H9 (cell line): ENCODE results near the gene TMF1. TPM values are rescaled to one million over a fixed set of nuclear protein-coding genes. Genes with fewer than 3 reads are reported as not detected.

ENCODE experiments used
- DNase-seq: peaks from one replicate; pipeline ENCODE4 v3.0.0-alpha.2; 2017
- H2AFZ ChIP-seq: one replicate; pipeline ENCODE4 v1.6.1; 2013; ENCODE audit warnings: mild to moderate bottlenecking, low read length, control low read depth, moderate library complexity
- H2AK5ac ChIP-seq: 2 replicates; pipeline ENCODE4 v1.6.1; 2013; ENCODE audit warnings: low read length, control low read depth, mixed read lengths; ENCODE audit not compliant: insufficient read length
- H2BK120ac ChIP-seq: one replicate; pipeline ENCODE4 v1.6.1; 2013; ENCODE audit warnings: low read depth, mild to moderate bottlenecking, low read length, control low read depth, inconsistent platforms; ENCODE audit not compliant: poor library complexity, severe bottlenecking
- H2BK12ac ChIP-seq: 2 replicates; pipeline ENCODE4 v1.6.1; 2013; ENCODE audit warnings: low read length, control low read depth, mixed read lengths, low read depth; ENCODE audit not compliant: insufficient read length
- H2BK15ac ChIP-seq: 2 replicates; pipeline ENCODE4 v1.6.1; 2013; ENCODE audit warnings: low read depth, low read length, control low read depth
- H2BK20ac ChIP-seq: one replicate; pipeline ENCODE4 v1.6.1; 2013; ENCODE audit warnings: low read depth, mild to moderate bottlenecking, low read length, control low read depth, inconsistent platforms; ENCODE audit not compliant: poor library complexity, severe bottlenecking
- H2BK5ac ChIP-seq: 2 replicates; pipeline ENCODE4 v1.6.1; 2013; ENCODE audit warnings: low read length, control low read depth, mixed read lengths; ENCODE audit not compliant: insufficient read length
- H3K14ac ChIP-seq: 2 replicates; pipeline ENCODE4 v1.6.1; 2013; ENCODE audit warnings: low read length, control low read depth; ENCODE audit not compliant: insufficient read depth
- H3K18ac ChIP-seq: 2 replicates; pipeline ENCODE4 v1.6.1; 2013; ENCODE audit warnings: low read depth, mild to moderate bottlenecking, mixed read lengths, low read length, control low read depth; ENCODE audit not compliant: insufficient read length
- H3K23ac ChIP-seq: 2 replicates; pipeline ENCODE4 v1.6.1; 2013; ENCODE audit warnings: low read length, control low read depth, mixed read lengths, low read depth; ENCODE audit not compliant: insufficient read length
- H3K23me2 ChIP-seq: 2 replicates; pipeline ENCODE4 v1.6.1; 2013; ENCODE audit warnings: low read depth, mild to moderate bottlenecking, mixed read lengths, low read length, control low read depth; ENCODE audit not compliant: insufficient read length, poor library complexity, severe bottlenecking
- H3K27ac ChIP-seq: 2 replicates; pipeline ENCODE4 v1.5.1; 2013; ENCODE audit warnings: low read length, control low read depth, mixed read lengths, low read depth; ENCODE audit not compliant: insufficient read length
- H3K27me3 ChIP-seq: 2 replicates; pipeline ENCODE4 v1.6.1; 2013; ENCODE audit warnings: low read length, control low read depth, inconsistent platforms; ENCODE audit not compliant: insufficient read depth
- H3K4ac ChIP-seq: 2 replicates; pipeline ENCODE4 v1.6.1; 2013; ENCODE audit warnings: low read depth, mild to moderate bottlenecking, control low read depth, inconsistent platforms, low read length, moderate library complexity
- H3K4me1 ChIP-seq: 2 replicates; pipeline ENCODE4 v1.6.1; 2013; ENCODE audit warnings: low read length, control low read depth, inconsistent platforms; ENCODE audit not compliant: insufficient read depth
- H3K4me2 ChIP-seq: 2 replicates; pipeline ENCODE4 v1.6.1; 2013; ENCODE audit warnings: low read length, control low read depth, mixed read lengths; ENCODE audit not compliant: insufficient read length, insufficient read depth
- H3K56ac ChIP-seq: 2 replicates; pipeline ENCODE4 v1.6.1; 2013; ENCODE audit warnings: low read depth, mild to moderate bottlenecking, mixed read lengths, low read length, control low read depth; ENCODE audit not compliant: insufficient read length
- H3K79me1 ChIP-seq: 2 replicates; pipeline ENCODE4 v1.6.1; 2013; ENCODE audit warnings: low read depth, mild to moderate bottlenecking, moderate library complexity, low read length, control low read depth, inconsistent platforms; ENCODE audit not compliant: insufficient read depth, poor library complexity, severe bottlenecking
- H3K79me2 ChIP-seq: 2 replicates; pipeline ENCODE4 v1.6.1; 2013; ENCODE audit warnings: low read length, control low read depth, inconsistent platforms; ENCODE audit not compliant: insufficient read depth
- H3K9ac ChIP-seq: 2 replicates; pipeline ENCODE4 v1.6.1; 2013; ENCODE audit warnings: low read length, control low read depth, mixed read lengths; ENCODE audit not compliant: insufficient read length; ENCODE audit errors: extremely low read depth
- H3K9me3 ChIP-seq: one replicate; pipeline ENCODE4 v1.6.1; 2013; ENCODE audit warnings: low read depth, low read length, inconsistent platforms; ENCODE audit not compliant: control insufficient read depth
- H3T11ph ChIP-seq: one replicate; pipeline ENCODE4 v1.6.1; 2013; ENCODE audit warnings: mild to moderate bottlenecking, low read length, control low read depth, inconsistent platforms
- H4K20me1 ChIP-seq: one replicate; pipeline ENCODE4 v1.6.1; 2013; ENCODE audit not compliant: control insufficient read depth, insufficient read length, insufficient read depth
- H4K5ac ChIP-seq: 2 replicates; pipeline ENCODE4 v1.6.1; 2013; ENCODE audit warnings: low read depth, mild to moderate bottlenecking, mixed read lengths, low read length, control low read depth; ENCODE audit not compliant: insufficient read length
- H4K8ac ChIP-seq: replicated peaks from 2 replicates; pipeline ENCODE4 v1.6.1; 2013; ENCODE audit warnings: low read length, control low read depth, mixed read lengths, low read depth; ENCODE audit not compliant: insufficient read length
- H4K91ac ChIP-seq: 2 replicates; pipeline ENCODE4 v1.6.1; 2013; ENCODE audit warnings: low read depth, mild to moderate bottlenecking, moderate library complexity, mixed read lengths, low read length, control low read depth; ENCODE audit not compliant: insufficient read length
- H3K27ac Mint-ChIP-seq, 3 experiments: 2 replicates in 2 of 3; 3 replicates in 1 of 3; pipeline ENCODE4 v1.8.0; 2020 to 2021; ENCODE audit warnings: mixed read lengths in 3 of 3, mild to moderate bottlenecking in 1 of 3, moderate library complexity in 1 of 3
- H3K27me3 Mint-ChIP-seq: 2 replicates; pipeline ENCODE4 v1.8.0; 2021; ENCODE audit warnings: low read depth, mild to moderate bottlenecking, moderate library complexity, mixed read lengths
- H3K36me3 Mint-ChIP-seq, 3 experiments: 2 replicates in 2 of 3; 3 replicates in 1 of 3; pipeline ENCODE4 v1.8.0; 2020 to 2021; ENCODE audit warnings: low read depth in 3 of 3, mixed read lengths in 3 of 3; ENCODE audit not compliant: insufficient read depth in 1 of 3
- H3K4me1 Mint-ChIP-seq, 2 experiments: 2 replicates each; pipeline ENCODE4 v1.8.0; 2020; ENCODE audit warnings: mixed read lengths in 2 of 2
- H3K4me3 Mint-ChIP-seq, 2 experiments: 2 replicates in 1 of 2; 3 replicates in 1 of 2; pipeline ENCODE4 v1.8.0; 2020 to 2021; ENCODE audit warnings: mild to moderate bottlenecking in 2 of 2, mixed read lengths in 2 of 2, moderate library complexity in 1 of 2
- H3K9me3 Mint-ChIP-seq, 2 experiments: 2 replicates in 1 of 2; 3 replicates in 1 of 2; pipeline ENCODE4 v1.8.0; 2020; ENCODE audit warnings: mild to moderate bottlenecking in 2 of 2, mixed read lengths in 2 of 2, moderate library complexity in 1 of 2
- WGBS: extraction: QIAGEN DNeasy Blood & Tissue Kit; methylation state at CpG from one replicate; pipeline ENCODE4 v1.1.7; 2013; ENCODE audit warnings: missing lambda C conversion rate, low lambda C conversion rate, mixed read lengths; ENCODE audit not compliant: insufficient read length; ENCODE audit errors: extremely low coverage; 5-methylcytosine and 5-hydroxymethylcytosine counted together
- long read RNA-seq: library from polyadenylated mRNA; unstranded; transcript quantifications from one replicate; pipeline ENCODE4 v2.0.0, GENCODE V29; 2020
- total RNA-seq: library from RNA; stranded (reverse); gene quantifications from 2 replicates; pipeline ENCODE4 v1.2.1, GENCODE V29; 2021
- TF ChIP-seq, protein P1 (sequence below): fragments of 200-600 bp; sonication (generic); conservative IDR thresholded peaks from 3 replicates; pipeline ENCODE4 v1.8.0; 2021; ENCODE audit warnings: antibody characterized with exemption, mild to moderate bottlenecking

Gene TMF1, protein sequence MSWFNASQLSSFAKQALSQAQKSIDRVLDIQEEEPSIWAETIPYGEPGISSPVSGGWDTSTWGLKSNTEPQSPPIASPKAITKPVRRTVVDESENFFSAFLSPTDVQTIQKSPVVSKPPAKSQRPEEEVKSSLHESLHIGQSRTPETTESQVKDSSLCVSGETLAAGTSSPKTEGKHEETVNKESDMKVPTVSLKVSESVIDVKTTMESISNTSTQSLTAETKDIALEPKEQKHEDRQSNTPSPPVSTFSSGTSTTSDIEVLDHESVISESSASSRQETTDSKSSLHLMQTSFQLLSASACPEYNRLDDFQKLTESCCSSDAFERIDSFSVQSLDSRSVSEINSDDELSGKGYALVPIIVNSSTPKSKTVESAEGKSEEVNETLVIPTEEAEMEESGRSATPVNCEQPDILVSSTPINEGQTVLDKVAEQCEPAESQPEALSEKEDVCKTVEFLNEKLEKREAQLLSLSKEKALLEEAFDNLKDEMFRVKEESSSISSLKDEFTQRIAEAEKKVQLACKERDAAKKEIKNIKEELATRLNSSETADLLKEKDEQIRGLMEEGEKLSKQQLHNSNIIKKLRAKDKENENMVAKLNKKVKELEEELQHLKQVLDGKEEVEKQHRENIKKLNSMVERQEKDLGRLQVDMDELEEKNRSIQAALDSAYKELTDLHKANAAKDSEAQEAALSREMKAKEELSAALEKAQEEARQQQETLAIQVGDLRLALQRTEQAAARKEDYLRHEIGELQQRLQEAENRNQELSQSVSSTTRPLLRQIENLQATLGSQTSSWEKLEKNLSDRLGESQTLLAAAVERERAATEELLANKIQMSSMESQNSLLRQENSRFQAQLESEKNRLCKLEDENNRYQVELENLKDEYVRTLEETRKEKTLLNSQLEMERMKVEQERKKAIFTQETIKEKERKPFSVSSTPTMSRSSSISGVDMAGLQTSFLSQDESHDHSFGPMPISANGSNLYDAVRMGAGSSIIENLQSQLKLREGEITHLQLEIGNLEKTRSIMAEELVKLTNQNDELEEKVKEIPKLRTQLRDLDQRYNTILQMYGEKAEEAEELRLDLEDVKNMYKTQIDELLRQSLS
- total RNA-seq: 17.8 and 21.9 TPM in 2 replicates
- long read RNA-seq, full-length matches to known transcripts: 4 of 231 reads
- long read RNA-seq, partial matches to known transcripts: 217 of 231 reads
- long read RNA-seq, other reads (novel, unspliced or antisense): 10 of 231 reads

DNA sequence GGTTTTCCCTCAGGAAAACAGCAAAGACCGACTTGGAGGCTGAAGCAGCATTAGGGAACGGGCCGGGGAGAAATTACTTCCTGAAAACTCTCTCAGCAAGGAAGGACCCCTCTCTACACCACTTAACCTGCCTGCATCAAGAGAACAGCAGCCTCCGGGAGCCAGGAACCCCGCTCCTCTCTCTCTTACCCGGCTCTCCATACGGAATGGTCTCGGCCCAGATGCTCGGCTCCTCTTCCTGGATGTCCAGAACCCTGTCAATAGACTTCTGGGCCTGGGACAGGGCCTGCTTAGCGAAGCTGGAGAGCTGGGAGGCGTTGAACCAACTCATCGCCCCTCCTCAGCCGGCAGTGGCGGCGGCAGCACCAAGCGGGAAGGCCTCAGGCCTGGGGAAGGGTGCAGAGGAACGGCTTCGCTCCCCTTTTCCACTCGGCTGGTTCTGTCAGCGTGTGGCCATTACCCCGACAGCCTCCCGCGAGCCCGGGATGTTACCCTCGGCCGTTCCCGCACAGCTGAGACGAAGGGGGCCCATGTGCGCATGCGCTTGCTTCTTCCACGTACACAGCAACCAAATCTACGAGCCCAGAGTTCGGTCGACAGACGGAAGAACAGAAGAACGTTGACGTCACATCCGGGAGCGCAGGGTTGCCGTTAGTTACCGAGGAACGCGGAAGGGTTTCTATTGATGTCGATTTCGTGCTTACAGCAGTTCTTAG lies at the start of gene TMF1:
TMF1 (minus strand) TSS at position 578 of the 716 bp plus-strand sequence; CDS start at position 331, 247 bp downstream.
- Histone ChIP-seq H3K14ac (peak within 1 kb of the TSS; percentile 74; the same call in 1 of the 2 replicates), H4K5ac (no peak within 1 kb of the TSS), H2AFZ (peak within 1 kb of the TSS; percentile 26), H2BK15ac (no peak within 1 kb of the TSS), H2BK120ac (peak within 1 kb of the TSS; percentile 23), H3K4me2 (peak within 1 kb of the TSS; percentile 95), H3K23me2 (peaks cover 4% of the 10 kb centered on the region), H2BK12ac (no peak within 1 kb of the TSS), H3K56ac (no peak within 1 kb of the TSS), H3K4ac (no peak within 1 kb of the TSS), H4K8ac (no peak within 1 kb of the TSS), H3K79me1 (peaks cover 4% of the 10 kb centered on the region), H3K79me2 (peaks cover 5% of the 10 kb centered on the region; the same call in 1 of the 2 replicates), H3T11ph (no peak within 1 kb of the TSS), H3K27me3 (no peaks in the 10 kb centered on the region), H3K18ac (peak within 1 kb of the TSS; percentile 84), H3K9ac (peak within 1 kb of the TSS; percentile 90), H3K23ac (no peak within 1 kb of the TSS), H4K91ac (no peak within 1 kb of the TSS), H3K27ac (peak within 1 kb of the TSS; percentile 9), H4K20me1 (no peaks in the 10 kb centered on the region), H3K4me1 (peaks cover 4% of the 10 kb centered on the region; the same call in 1 of the 2 replicates), H3K9me3 (no peaks in the 10 kb centered on the region), H2BK5ac (no peak within 1 kb of the TSS), H2BK20ac (no peak within 1 kb of the TSS), H2AK5ac (no peak within 1 kb of the TSS)
- TF ChIP-seq, protein P1, sequence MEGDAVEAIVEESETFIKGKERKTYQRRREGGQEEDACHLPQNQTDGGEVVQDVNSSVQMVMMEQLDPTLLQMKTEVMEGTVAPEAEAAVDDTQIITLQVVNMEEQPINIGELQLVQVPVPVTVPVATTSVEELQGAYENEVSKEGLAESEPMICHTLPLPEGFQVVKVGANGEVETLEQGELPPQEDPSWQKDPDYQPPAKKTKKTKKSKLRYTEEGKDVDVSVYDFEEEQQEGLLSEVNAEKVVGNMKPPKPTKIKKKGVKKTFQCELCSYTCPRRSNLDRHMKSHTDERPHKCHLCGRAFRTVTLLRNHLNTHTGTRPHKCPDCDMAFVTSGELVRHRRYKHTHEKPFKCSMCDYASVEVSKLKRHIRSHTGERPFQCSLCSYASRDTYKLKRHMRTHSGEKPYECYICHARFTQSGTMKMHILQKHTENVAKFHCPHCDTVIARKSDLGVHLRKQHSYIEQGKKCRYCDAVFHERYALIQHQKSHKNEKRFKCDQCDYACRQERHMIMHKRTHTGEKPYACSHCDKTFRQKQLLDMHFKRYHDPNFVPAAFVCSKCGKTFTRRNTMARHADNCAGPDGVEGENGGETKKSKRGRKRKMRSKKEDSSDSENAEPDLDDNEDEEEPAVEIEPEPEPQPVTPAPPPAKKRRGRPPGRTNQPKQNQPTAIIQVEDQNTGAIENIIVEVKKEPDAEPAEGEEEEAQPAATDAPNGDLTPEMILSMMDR: no peak
- H3K27ac Mint-ChIP-seq: peak within 1 kb of the TSS; percentile 94 to 97 (median 95)
- peaks cover 10 to 27% (median 27%) of the 10 kb centered on the region in 3 experiments; a peak in 6 of 7 replicates for H3K36me3 Mint-ChIP-seq
- peaks cover 11% of the 10 kb centered on the region in 2 experiments for H3K4me1 Mint-ChIP-seq
- H3K4me3 Mint-ChIP-seq: peak within 1 kb of the TSS; percentile 97
- WGBS: no CpG with 5 or more reads among the region's 45 CpGs
- H3K9me3 Mint-ChIP-seq: no peaks in the 10 kb centered on the region
- DNase-seq: peak; percentile 98
- H3K27me3 Mint-ChIP-seq: no peaks in the 10 kb centered on the region; the same call in 1 of the 2 replicates
